Kidney glomerular epithelial cell (primary cell): Measurements from ENCODE around the gene FREM2.
A peak's percentile ranks its signal among the peaks of the same experiment; 100 is the strongest.

Experiments
- DNase-seq: peaks from one replicate; lab custom pipeline; 2025; lab: John Stamatoyannopoulos, UW

Gene FREM2

DNA sequence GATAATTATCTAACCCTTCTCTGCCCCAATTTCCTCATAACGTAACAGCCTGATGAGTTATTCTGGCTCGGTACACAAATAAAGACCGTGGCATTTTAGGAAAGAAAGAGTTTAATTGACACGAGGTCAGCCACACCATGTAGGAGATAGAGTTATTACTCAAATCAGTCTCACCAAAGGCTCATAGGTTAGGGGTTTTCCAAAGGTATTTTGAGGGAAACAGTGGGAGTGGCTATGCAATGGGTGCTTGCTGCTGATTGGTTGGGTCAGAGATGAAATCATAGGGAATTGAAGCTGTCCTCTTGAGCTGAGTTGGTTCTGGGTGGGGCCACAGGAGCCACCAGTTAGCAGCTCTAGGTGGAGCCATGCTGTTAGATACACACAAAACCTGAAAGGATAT, 137.5 kb downstream of the FREM2 start:
- DNase-seq: no peak

DNA sequence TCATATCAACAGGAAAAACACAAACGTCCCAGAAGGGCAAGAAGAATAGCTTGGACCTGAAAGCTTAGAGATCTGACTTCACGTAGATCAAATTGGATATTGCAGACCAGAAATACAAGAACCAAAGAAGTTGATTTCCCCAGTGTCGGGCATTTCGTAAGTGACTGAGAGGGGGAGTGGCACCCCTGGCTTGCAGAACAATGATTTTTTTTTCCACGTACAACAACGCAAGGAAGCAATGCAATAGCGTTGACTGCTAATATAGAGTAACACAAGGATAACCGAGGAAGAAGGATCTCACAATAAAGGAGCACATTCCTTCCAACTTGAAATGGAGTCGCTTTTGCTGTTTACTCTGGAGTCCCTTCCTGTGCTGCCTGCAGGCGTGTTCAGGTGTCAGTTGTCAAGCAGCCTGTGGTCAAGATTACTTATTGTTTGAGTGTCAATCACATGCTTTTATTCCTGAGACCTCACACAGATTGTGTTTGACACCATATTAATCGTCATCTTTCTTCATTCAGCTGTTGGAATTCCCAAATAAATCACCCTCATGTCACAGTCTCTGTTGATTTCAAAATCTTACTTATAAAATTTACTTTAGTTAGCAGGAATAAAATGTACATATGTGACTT, 139.4 kb downstream of the FREM2 start:
- no peak for DNase-seq

DNA sequence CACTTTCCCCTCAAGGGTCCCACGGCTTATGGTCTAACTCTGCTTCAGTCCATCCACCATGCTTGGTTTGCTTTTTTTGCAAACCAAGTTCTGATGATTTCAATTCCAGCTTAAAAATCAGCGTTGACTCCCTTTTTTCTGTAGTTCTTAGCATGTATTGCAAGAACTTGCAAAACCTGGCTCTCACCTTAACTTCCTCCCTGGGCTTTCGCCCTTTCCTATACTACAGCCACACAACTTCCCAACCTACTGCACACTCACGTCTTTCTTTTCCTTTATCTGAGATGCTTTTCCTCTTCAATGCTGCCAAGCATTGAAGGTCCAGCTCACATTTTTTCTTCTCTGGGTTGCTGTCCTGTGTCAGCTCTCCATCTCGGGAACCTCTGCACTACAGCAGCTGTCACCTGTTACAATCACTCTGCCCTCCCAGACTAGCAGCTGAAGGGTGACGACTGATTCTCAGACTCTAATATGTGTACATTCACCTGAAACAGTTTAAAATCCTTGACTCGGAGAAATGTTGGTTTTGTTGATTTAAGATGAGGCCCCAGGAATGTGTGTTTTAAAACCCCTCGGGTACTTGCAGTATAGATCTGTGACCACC, 143.7 kb downstream of the FREM2 start:
- DNase-seq: no peak

- DNase-seq: no peak
These were observed 157.7 kb downstream of the FREM2 start for GRCh38 chr13:38844581-38844980.

DNA sequence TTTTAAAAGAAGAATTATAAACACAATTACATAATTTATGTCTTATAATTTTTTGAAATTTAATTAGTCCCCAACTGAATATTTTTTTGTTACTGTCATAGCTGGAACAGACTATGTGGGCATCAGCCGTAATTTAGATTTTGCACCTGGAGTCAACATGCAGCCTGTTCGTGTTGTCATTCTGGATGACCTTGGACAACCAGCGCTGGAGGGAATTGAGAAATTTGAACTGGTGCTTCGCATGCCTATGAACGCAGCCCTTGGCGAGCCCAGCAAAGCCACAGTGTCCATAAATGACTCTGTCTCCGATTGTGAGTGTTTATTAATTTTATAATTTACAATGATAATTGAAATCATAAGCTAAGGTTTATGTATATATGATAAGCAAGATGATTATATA, 161.5 kb downstream of the FREM2 start:
- DNase-seq: no peak

DNA sequence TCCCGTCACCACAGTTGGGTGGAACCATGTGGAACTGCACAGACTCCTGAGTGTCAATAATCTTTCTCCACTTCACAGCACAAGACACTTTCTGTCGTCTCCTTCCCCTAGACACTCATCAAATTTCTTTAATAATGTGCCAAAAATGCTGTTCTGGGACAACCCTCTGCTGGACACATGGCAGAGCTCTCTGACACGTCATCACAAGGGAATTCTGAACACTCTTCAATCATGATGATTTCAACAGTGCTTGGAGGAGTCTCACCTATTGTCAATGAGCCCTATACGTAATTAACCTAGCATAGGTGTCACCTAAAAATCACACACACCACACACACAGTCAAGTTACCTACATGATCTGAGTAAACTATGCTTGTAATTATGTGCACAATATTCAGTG, 162.4 kb downstream of the FREM2 start:
- no peak for DNase-seq

- DNase-seq: no peak
These were observed 164.2 kb downstream of the FREM2 start for GRCh38 chr13:38850868-38851626.

- no peak for DNase-seq
These were observed 167.3 kb downstream of the FREM2 start for GRCh38 chr13:38854226-38854625.

DNA sequence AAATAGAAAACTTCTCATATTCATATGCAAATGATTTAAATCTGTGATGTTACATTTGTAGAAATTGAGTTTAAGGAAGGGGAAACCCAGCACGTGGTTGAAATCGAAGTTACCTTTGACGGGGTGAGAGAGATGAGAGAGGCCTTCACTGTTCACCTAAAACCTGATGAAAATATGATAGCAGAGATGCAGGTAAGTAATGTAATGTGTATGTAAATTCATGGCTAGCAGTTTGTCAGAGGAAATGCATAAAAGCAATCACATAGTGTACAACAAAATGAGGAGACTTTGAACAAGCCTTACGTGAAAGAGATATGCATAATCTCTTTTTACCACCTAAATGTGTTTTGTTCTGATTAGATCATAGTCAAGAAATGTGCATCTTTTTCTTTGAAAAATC, 169.2 kb downstream of the FREM2 start:
- DNase-seq: no peak

DNA sequence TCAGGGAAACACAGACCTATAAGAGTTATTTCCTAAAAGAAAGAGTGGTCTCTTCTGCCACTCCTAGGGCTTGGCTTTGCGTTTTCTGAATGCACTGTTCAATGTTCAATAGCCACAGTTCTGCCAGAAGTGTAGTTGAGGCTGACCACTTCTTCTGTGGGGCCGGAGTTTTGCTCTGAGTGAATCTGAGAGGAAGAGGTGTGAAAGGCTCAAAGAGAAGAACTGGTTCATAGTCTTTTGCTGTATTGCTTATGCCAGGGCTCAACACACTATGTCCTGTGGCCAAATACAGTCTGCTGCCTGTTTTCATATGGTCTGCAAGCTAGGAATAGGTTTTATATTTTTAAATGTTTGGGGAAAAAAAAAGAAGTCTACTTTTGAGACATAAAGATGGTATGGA, 175.6 kb downstream of the FREM2 start:
- DNase-seq: no peak

DNA sequence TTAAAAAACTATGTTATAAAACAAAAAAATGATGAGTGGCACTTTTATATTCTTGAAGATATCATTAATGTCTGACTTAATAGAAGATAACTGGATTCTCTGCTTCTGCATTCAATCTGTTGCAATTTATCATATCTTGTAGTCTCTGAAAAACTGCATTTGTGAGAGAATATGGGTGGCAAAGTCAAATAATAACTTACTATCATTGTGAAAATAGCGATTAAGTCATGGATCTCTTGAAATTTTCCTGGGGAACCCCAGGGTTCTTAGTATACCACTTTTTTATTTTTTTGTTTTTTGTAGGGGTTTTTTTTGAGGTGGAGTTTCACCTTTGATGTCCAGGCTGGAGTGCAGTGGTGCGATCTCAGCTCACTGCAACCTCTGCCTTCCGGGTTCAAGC, 176.7 kb downstream of the FREM2 start:
- DNase-seq: no peak

DNA sequence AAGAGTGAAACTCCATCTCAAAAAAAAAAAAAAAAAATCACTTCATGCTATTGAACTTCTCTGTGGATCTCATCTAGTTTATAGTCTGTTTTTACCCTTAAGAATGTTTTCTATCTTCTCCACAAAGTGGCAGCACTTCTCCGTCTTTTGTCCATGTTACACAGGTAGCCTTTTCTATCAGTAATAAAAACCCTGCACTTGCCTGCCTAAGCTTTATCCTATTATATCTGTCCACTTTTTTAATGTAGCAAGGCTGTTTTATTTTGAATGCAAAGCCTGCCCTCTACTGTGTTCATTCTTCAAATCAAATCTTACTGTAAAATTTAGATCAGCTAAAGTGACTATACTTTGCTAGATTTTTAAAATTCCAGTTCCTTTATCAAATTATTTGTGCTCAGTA, 179.8 kb downstream of the FREM2 start:
- DNase-seq: peak; percentile 19

DNA sequence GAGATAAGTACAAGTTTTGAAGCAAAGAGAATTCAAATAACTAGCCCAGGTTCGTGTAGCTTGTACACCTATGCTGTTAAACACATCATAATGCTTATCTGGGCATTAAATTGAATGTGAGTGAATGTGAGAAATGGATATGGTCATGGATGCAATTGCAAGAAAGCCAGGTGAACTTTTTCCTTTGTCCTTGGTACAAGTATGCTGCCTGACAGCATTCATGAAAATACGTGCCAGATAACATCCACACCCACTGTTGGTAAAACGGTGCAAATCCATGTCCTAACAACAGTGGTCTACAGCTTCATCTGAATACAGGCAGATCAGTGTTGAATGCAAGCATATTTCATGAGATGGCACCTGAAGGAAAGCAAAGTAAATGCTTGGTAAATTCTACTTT, 181.5 kb downstream of the FREM2 start:
- DNase-seq: no peak

DNA sequence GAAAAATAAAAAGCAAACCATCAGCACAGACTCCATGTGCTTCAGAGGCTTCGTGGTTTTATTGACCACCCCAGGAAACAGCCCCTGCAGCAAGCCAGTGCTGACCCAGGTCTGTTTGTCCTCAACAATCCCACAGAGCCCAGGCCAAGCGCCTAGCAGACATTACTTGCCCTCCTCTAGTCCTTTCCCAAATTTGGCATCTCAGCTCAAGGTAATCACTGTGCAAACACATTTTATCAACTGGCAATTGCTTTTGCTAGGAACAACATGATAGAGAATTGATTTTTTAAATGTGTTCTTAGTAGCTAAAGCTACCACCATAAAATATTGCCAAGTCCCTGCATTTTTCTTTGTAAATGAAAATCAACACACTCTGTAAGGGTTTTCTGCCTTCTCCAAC, 182.0 kb downstream of the FREM2 start:
- no peak for DNase-seq

- DNase-seq: no peak
These were observed 184.4 kb downstream of the FREM2 start for GRCh38 chr13:38871275-38871674.

DNA sequence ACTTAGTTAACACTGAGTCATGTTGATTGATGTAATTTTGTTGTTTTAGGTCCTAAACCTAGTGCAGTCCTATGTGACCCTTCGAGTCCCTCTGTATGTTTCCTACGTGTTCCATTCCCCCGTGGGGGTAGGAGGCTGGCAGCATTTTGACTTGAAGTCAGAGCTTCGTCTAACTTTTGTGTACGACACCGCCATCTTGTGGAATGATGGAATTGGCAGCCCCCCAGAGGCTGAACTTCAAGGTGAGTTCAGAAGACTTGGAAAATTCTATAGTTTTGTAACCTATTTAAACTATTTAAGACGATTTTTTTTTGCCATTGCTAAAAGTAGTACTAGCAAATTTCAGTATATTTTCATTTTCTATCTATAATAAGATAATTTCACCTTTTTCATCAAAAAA, 185.8 kb downstream of the FREM2 start:
- DNase-seq: peak; percentile 15

GRCh38 chr13:38875186-38875875, 188.5 kb downstream of the FREM2 start:
- DNase-seq: no peak

DNA sequence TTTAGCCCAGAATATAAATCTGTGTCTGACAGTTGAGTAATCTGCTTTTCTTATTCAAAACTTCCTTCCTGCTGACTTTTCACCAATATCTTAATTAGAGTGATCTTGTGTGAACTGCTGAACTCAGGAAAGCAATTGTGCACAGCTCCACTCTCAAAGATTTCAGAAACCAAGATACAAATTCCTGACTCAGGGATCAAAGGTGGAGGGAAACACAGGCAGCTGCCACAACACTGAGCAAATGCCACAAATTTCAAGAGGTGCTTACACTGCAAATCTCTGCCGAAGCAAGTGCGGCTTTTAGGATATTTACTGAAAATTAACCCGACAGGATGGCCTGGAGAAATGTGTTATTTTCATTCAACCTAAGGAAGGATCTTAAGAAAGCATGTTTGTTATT, 192.4 kb downstream of the FREM2 start:
- DNase-seq: peak; percentile 39

DNA sequence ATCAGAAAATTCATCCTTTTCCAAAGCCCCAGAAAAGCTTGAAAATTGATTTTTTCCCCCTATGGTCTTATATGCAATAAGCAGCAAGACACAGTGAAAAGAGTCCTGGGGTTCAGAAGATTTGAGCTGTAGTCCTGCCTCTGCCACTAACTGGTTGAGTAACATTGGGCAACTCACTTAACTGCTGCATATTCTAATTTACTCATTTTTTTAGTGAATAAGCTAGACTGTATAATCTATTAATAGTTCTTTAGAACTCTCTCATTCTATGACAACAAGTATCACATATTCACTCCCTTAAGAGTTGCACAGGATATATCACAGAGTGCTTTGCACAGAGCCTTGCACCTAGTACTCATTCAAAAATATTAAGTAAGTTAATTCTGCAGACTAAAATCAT, 192.9 kb downstream of the FREM2 start:
- DNase-seq: no peak

GRCh38 chr13:38880397-38880796, 193.5 kb downstream of the FREM2 start:
- no peak for DNase-seq

GRCh38 chr13:38883783-38884182, 196.9 kb downstream of the FREM2 start:
- peak; percentile 76 for DNase-seq

GRCh38 chr13:38888309-38888708, 201.4 kb downstream of the FREM2 start:
- peak; percentile 60 for DNase-seq

DNA sequence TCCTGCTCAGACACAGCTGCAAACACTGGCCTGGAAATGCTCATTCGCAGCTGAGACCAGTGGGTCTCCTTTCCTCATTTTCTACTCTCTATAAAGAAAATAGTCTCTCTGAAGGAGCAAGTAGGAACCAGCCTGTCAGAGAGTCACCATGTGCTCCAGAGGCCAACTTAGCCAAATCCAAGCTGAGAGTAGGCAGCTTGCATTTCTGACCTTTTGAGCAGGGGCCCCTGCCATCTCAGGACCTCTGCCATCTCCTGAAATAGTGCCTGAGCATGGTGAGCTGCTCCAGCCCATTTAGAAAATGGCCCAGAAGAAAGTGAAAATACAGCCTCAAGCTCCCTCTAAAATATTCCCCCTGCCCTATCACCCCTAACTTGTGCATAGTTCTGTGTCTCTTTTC, 208.2 kb downstream of the FREM2 start:
- no peak for DNase-seq
